Inferior parietal cortex (tissue), 1 donor: ENCODE measurements around the gene MAP2K2.
"Not testable (repeated sequence)": the region's sequence is repeated elsewhere in the genome, so short reads cannot be mapped to it uniquely, and the experiment has no call there.

Experiments used
- DNase-seq: peaks from one replicate; pipeline ENCODE4 v3.0.0-alpha.2; 2016; ENCODE audit errors: extremely low spot score

The MAP2K2 gene

DNA sequence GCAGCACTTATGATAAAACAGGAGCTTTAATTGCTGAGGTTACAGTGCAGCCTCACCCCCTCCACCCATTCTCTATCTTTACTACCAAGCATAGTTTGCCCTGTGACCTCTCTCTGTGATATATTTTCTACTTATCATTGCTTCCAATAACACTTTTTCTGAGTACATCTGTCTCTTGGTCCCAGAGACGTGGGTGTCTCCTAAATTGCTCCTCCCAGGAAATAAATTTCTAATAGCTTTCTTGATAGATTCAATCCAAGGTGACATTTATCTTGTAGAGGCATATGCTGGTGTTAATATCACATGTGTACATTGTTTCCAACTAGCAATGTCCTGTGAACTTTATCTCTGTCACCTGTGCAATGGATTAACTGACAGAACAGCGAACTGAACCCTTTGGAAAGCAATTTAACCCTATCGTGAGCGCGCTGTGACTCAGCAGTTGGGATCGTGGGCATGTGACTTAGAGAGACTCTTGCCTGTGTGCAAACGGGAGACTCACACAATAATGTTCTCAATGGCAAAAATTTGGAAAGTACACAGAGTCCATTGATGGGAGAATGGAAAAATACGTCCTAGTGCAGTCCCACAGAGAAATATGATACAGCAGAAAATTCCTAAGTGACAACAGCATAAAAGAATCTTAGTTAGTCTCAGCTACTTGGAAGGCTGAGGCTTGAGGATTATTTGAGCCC is 7.0 kb upstream of the MAP2K2 start:
- DNase-seq = no peak

DNA sequence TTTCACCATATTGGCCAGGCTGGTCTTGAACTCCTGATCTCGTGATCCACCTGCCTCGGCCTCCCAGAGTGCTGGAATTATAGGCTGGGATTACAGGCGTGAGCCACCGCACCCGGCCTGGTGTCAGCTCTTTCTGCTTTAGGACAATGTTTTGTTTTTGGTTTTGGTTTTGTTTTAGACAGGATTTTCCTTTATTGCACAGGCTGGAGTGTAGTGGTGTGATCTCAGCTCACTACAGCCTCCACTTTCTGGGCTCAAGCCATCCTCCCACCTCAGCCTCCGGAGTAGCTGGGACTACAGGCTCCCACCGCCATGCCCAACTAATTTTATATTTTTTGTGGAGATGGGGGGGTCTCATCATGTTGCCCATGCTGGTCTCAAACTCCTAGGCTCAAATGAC is 5.1 kb upstream of the MAP2K2 start:
- DNase-seq = not testable (repeated sequence)

DNA sequence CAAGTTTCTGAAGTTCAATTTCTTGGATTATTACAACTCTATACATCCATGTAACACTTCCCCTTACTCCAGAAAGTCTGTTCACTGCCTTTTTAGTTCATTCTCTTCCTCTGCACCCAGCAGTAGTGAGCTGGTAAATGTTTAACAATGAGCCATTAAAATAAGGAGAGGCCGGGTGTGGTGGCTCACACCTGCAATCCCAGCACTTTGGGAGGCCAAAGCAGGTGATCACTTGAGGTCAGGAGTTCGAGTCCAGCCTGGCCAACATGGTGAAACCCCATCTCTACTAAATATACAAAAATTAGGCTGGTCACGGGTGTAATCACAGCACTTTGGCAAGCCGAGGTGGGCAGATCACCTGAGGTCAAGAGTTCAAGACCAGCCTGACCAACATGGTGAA is 3.4 kb upstream of the MAP2K2 start:
- not testable (repeated sequence) for DNase-seq

DNA sequence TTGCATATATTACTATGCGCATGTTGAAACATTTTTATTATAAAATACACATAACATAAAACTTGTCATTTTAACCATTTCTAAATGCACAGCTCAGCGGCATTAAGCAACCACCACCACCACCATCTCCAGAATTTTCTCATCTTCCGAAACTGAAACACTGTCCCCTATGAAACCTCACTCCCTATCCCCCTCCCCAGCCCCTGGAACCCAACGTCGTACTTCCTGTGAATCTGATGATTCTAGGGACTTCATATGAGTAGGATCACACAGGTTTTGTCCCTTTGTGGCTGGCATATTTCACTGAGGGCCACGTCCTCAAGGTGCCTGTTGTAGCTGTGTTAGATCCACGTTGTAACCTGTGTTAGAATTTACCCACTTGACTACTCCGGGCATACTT is 716 bp upstream of the MAP2K2 start:
- no peak for DNase-seq

DNA sequence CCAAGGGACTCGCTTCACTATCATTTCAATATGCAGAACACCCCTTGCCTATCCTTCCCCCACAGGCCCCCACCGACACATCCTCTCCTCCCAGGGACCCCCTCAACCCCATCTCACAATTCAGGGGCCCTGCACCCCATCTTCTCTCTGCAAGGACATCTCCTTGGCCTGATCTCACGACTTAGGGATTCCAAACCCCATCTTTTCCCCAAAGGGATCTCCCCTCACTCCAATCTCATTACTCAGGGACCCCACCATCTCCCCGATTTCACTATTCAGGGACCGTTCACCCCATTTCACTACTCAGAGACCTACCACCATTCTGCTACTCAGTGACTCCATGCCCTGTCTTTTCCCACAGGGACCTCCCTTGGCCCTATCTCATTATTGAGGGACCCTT is 1.4 kb downstream of the MAP2K2 start:
- no peak for DNase-seq

DNA sequence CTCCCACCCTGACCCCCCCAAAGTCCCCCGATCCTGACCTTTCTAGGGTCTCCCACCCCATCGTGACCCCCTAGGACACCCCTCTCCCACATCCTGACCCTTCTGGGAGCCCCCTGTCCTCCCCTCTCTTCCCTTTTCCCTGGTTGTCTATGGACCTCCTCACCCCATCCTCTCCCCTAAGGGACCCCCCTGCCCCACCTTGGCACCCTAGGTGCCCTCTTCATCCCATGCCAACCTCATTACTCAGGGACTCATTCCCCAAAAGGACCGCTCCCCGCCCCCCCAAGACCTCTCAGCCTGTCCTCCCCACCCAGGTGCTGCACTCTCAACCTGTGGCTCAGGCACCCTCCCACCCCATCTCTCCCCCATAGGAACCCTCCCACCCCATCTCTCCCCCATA is 2.1 kb downstream of the MAP2K2 start:
- no peak for DNase-seq

DNA sequence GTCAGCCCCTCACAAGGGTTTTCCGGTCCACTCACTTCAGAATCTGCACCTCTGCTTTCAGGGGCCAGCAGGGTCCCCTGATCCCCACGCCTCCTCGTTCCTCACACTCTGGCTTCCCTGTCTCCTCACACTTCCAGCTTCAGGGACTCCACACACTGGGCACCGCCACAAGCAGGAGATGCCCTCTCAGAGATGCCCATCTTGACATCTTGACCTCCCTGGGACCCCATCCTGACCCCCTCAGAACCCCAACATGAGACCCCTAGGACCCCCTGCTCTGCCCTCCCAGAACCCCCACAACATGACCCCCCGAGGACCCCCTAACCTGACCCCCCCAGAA is 2.7 kb downstream of the MAP2K2 start:
- no peak for DNase-seq

DNA sequence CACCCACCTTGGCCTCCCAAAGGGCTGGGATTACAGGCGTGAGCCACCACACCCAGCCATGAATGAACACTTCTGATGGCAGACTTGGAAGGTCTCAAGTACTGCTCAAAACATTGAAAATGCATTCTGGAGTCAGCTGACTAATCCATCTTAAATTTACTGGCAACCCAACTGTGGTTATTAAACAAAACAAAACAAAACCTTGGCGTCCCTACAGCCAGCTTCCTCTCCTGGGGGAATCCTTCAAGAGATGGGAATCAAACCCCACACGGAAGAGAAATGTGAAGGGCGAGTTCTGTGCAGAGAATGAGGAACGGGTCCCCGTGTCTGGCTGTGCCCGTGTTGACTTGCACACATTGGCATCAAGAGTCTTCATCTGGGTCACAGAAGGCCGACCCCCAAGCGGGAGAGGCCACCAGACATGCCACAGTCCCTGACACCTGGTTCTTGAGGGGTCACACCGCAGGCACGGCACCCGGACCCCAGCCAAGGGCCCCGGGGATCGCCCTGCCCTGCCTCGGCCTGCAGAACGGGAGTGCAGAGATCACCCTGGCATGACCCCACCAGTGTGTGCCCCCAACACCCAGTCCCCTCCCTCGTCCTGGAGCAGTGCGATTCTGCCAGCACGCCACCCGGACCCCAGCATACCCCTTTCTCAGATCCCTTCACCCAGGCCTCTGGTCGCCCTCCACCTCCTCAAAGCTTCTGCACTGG is 3.2 kb downstream of the MAP2K2 start:
- DNase-seq = no peak

DNA sequence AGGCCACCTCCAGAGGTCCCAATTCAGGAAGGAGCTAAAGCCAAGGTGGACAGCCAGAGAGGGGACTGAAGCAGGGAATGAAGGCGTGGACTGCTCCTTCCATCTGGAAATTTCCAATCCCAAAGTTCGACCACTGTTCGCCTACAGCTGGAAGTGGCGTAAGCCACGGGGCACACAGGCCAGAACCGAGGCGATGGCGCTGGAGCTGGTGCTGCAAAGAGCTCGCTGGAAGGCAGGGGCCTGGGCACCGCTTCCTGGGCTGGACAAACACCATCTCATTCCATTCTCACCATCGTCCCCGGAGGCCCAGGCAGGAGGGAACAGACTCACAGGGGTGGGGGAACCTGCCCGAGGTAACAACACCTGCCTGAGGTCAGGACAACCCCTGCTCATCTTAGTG is 4.2 kb downstream of the MAP2K2 start:
- DNase-seq = no peak

DNA sequence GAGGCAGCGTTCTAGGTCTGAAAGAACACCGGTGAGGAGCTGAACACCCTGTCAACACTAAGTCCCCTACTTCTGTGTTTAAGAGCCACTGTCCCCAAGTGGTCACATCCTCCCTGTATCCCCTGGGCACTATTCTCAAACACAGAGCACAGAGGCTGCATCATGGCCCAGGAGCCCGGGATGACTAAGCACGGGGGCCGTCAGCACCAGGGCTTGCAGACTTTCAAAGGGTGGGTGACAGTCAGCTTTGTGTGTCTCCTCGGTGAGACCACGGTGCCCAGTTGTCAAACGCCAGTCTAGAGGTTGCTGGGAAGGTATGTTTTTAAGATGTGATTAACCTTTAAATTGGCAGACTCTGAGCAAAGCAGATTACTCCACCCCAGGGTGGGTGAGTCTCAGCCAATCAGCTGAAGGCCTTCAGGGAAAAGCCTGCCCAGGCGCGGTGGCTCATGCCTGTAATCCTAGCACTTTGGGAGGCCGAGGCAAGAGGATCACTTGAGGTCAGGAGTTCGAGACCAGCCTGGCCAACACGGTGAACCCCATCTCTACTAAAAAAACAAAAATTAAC is 8.0 kb downstream of the MAP2K2 start:
- no peak for DNase-seq

DNA sequence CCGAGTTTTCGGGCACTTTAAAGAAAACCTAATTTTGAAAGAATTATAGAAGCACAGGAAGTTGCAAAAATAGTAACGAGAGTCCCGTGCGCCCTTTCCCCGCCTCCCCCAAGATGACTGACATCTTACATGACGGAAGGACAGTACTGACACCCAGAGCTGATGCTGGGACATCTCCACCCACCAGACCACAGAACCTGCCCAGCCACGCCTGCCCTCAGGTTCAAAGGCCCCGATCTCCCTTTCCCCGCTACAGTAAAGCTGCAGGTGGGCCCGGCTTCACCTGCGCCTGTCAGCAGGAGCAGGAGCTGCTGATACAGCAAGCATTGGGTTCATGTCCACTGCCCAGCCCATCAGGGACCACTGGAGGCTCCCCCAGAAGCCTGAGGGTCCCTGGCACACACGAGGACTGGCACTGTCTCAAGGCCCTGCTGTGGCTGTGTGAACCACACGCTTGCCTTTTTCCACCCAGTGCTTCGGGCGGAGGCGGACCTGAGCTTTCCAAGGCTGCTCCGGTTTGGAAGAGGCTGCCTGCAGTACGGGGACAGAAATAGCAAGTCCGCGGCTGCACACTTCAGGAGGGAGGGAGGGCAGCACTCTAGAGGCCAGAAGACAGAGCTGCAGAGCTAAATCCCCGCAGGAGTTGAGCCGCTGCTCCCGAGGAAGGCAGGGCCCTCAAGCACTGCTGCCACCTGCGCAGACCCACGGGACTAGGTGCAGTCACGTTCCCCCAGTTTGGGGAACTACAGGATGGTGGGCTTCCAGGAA is 8.7 kb downstream of the MAP2K2 start:
- no peak for DNase-seq

DNA sequence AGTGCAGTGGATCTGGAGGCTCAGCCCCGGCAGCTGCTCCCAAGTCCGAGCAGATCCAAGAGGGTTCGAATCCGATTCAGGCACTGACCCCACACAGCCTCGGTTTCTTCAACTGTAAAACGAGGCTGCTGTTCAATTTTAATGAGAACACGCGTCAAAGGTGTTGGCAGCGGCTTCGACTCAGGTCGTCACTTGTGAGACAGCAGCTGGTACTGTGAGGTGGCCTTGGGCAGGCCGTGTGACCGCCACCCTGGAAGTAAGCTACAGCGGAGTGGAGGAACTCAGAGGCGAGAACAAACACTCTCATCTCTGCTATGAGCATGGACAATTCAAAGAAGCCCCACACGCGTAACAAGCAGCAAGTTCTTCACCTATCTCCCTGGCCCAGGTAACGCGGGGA is 9.7 kb downstream of the MAP2K2 start:
- DNase-seq = no peak

DNA sequence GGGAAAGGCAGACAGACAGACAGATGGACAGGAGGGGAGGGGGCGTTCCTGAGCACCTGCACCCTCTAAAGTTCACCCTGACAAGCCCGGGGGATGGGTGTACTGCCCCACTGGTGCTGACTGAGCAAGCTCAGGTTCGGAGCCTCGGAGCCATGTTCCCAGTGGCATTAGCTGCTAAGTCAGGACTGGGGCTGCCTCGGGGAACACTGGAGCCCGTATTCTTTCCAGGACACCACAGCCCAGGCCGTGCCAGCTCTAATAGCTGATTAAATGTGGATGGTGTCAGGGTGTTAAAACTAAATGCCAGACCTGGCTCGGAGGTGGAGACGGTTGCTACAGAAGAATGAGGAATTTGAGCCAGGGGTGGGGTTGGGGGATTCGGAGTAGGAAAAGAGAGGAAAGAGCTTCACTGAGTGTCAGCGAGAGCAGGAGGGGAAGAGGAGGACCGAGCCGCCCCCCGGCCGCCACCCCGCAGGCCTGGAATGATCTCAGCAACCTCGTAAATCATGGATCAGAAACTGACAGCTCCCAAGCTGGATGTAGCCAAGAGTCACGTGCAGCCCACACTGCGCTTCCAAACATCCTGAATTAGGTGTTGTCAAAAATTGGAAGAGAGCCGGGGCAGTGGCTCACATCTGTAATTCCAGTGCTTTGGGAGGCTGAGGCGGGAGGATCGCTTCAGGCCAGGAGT is 10.4 kb downstream of the MAP2K2 start:
- DNase-seq = no peak

DNA sequence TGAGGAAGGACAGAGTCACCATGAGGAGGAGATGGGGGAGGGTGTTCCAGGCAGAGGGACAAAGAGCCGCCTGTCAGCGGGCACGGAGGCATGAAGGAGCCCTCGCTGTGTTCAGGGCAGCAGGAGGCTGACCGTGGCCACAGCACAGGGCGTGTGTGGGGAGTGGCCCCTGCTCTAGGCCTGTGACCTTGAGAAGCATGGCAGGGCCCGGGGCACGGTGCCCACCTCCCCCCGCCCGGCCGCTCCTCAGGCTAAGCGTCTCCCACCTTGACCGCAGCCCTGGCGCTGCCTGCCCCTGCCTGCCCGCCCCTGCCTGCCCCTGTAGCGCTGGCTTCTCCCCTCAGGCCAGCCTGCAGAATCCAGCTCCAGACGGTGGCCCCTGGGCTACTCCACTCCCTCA is 11.6 kb downstream of the MAP2K2 start:
- no peak for DNase-seq

DNA sequence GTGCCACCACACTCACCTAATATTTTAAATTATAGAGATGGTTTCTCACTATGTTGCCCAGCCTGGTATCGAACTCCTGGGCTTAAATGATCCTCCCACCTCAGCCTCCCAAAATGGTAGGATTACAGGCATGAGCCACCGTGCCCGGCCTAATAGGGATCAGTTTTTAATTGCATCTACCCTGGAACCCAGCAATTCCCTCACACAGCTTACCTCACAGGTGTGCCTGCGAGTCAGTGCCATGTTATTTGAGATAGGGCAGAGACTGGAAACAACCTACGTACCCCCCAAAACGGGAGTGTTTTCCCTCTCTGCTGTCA is 14.3 kb downstream of the MAP2K2 start:
- no peak for DNase-seq

DNA sequence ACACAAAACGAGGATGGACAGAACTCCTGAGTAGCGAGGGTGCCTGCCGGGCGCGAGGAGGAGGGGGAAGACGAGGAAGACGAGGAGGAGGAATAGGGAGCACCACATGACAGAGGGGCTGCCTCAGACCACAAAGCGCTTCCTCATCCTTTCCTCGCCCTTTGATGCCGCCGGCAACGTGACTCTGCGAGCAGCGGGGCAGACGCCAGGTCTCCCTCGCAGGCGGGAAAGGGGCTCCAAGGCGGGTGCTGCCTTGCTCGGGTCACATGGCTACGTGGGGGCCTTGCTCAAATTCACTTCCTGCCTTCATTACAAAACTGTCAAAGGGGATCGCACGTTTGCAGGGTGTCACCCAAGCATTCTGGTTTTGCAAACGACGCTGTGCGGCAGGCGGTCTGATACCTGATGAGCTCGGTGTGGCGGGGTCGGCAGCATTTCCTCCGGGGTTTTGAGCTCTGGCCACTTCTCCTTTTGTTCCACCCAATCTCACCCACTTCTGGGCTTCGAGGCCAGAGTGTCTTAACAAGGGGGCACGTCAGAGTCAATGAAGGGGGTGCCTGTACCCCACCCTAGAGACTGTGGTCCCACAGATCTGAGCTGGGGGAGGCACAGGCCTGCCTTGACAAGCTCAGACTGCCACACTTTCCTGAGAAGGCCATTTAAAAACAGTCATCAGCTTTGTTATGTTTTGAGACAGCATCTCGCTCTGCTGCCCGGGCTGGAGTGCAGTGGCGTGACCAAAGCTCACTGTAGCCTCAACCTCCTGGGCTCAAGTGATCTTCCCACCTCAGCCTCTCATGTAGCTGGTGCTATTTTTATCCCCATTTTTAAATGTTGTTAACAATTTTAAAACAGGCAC is 14.9 kb downstream of the MAP2K2 start:
- DNase-seq = no peak

DNA sequence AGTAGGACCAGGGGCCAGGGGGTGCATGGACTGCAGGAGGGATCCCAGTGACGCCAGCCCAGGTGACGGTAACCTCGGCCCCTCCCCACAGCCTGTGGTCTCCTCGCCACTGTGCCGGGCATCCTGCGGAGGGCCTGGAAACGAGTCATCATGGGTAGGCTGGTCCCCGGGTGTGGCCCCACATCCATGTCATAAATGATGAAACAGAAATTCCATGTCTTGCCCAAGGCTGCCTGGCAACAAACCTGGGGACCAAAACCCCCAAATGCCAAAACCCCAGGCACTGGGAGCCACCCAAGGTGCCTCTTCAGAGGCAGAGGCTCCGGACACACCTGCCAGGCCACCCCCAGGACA is 20.9 kb downstream of the MAP2K2 start:
- DNase-seq = no peak

DNA sequence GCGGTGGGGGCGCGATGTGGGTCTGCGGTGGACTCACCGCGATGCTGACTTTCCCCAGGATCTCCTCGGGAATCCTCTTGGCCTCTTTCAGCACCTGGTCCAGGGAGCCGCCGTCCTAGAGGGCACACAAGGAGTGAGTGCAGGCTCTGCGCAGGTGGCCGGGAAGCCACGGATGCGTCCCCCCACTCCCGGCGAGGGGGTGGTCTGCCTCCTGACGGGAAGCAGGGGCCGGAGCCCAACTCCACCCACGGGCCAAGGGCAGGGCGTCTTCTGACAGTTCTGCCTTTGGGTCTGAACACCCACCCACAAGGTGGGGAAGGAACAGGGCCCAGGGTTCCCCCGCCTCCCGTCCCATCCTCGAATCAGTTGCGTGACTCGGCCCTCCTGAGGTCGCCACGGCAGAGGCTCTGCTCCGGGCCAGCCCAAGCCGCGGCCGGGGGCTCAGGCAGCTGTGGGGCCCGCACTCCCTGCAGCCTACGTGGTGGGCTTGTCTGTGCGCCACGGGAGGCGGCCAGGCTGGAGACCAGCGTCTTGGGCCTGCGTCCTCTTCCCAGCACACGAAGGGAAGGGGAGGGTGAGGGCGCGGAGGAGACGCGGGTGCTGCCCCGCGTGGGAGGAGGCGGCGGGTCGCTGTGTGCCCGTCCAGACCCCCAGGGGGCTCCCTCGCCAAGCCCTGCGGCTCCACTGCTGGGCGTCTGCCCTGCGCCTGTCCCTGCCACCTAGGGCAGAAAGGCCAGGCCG is 21.4 kb downstream of the MAP2K2 start:
- no peak for DNase-seq

DNA sequence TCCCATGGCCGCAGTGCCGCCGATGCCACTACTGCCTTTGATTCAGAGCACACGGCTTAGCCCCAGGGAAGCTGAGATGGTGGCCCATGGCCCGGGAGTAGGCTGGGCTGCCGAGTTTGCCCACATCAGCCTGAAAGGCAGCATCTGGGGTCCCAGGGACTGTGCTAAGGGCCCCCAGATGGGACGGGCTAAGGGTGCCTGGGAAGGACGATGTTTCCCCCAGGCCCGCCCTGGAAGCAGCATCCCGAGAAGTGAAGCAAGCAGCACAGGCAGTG is 22.5 kb downstream of the MAP2K2 start:
- DNase-seq = no peak

DNA sequence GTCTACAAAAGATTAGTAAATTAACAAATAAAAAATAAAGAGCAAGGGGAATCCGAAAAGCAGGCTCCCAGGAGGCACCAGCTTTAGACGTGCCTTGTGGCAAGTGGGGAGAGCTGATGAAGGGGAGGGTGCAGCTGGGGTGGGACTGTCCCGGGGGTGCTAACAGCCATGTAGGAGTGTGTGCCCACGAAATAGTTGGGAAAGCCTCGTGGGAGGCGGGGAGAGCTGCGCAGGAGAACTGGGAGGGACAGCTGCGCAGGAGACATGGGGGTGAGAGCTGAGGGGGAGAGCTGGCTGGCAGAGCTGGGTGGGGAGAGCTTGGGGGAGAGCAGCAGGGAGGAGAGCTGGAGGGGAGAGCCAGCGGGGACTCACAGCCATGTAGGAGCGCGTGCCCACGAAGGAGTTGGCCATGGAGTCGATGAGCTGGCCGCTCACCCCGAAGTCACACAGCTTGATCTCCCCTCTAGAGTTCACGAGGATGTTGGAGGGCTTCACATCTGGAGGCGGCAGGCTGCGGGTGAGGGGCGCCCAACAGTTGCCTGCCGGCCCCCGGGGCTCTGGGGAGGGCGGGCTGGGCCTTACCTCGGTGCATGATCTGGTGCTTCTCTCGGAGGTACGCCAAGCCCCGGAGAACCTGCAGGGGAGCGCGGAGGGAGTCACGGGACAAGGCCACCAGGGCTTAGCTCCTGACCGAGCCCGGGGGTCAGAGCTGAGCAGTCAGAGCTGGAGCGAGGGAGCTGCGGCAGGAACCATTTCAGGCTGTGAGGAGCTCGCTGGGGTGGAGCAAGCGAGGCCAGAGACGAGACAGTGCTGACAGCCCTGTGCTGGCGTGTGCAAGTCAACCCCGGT is 23.1 kb downstream of the MAP2K2 start:
- no peak for DNase-seq
